NOMO-1 (cell line): ENCODE measurements around the gene NUP153.

ENCODE experiments used
- DNase-seq, 2 experiments: peaks; one replicate each; lab custom pipeline; 2025; ENCODE audit not compliant: unreplicated experiment in 2 of 2; lab: John Stamatoyannopoulos, UW

The NUP153 gene

DNA sequence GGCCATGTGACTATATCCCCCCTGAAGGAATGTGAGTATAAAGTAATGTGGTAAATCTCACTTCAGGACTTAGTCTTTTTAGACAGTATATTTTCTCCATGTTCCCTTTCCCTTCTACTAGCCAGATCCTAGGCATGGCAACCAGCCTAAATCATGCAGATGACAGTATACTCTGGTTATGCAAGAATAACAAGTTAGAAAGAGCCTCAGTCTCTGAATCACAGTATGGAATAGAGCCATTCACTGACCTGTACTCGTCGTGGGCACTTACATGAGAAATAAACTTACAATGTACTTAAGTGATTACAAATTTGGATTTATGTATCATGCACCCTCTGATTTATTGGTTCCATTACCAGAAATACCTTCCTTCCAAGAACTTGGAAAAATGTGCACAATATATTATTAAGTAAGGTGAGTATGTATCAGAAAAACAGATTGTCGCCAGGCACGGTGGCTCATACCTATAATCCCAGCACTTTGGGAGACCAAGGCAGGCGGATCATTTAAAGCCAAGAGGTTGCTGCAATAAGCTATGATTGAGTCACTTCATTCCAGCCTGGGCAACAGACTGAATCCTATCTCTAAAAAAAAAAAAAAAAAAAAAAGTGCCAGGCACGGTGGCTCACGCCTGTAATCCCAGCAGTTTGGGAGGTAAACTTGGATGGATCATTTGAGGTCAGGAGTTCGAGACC is 131.7 kb downstream of the NUP153 start:
- no peak for DNase-seq

DNA sequence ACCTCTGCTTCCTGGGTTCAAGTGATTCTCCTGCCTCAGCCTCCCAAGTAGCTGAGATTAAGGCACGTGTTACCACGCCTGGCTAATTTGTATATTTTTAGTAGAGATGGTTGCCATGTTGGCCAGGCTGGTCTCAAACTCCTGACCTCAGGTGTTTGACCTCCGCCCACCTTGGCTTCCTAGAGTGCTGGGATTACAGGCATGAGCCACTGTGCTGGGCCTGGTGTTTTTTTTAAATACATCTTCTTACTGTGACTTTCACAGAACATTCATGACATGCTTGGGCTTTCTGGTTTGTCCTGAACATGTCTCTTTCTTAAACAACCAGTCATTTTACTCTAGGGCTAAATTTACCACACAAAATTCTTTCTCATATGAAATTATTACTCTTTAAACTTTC is 141.3 kb downstream of the NUP153 start:
- DNase-seq: no peak
